Measurements from ENCODE around the gene TMEM9.

TMEM9 gene

GRCh38 chr1:201100169-201100930 lies 53.9 kb downstream of the TMEM9 start:
- DNase-seq: no peak

- DNase-seq: no peak
Observed at GRCh38 chr1:201098992-201099677, 55.1 kb downstream of the TMEM9 start.

- no peak for DNase-seq
Observed at GRCh38 chr1:201096977-201097856, 57.1 kb downstream of the TMEM9 start.

- no peak for DNase-seq
Observed at GRCh38 chr1:201096041-201096461, 58.2 kb downstream of the TMEM9 start.

- no peak for DNase-seq
Observed at GRCh38 chr1:201095581-201095980, 58.7 kb downstream of the TMEM9 start.

- DNase-seq: no peak
Observed at GRCh38 chr1:201094832-201095231, 59.4 kb downstream of the TMEM9 start.

- no peak for DNase-seq
Observed at GRCh38 chr1:201093962-201094361, 60.3 kb downstream of the TMEM9 start.

GRCh38 chr1:201093561-201093960 lies 60.7 kb downstream of the TMEM9 start:
- no peak for DNase-seq

- DNase-seq: no peak
Observed at GRCh38 chr1:201092738-201093137, 61.5 kb downstream of the TMEM9 start.

- DNase-seq: no peak
Observed at GRCh38 chr1:201091256-201091655, 63.0 kb downstream of the TMEM9 start.

GRCh38 chr1:201090541-201090940 lies 63.7 kb downstream of the TMEM9 start:
- DNase-seq: no peak

- DNase-seq: no peak
Observed at GRCh38 chr1:201089596-201089995, 64.7 kb downstream of the TMEM9 start.

- DNase-seq: no peak
Observed at GRCh38 chr1:201088901-201089525, 65.3 kb downstream of the TMEM9 start.

- no peak for DNase-seq
Observed at GRCh38 chr1:201088395-201088794, 65.9 kb downstream of the TMEM9 start.

GRCh38 chr1:201085902-201086735 lies 68.2 kb downstream of the TMEM9 start:
- peak; percentile 26 to 30 for DNase-seq
